Bone marrow (tissue), 2 donors: ENCODE results near the gene CAND2.

Experiments
- DNase-seq, 2 donors: peaks; one replicate each; lab custom pipeline; 2025; lab: John Stamatoyannopoulos, UW

The CAND2 gene

DNA sequence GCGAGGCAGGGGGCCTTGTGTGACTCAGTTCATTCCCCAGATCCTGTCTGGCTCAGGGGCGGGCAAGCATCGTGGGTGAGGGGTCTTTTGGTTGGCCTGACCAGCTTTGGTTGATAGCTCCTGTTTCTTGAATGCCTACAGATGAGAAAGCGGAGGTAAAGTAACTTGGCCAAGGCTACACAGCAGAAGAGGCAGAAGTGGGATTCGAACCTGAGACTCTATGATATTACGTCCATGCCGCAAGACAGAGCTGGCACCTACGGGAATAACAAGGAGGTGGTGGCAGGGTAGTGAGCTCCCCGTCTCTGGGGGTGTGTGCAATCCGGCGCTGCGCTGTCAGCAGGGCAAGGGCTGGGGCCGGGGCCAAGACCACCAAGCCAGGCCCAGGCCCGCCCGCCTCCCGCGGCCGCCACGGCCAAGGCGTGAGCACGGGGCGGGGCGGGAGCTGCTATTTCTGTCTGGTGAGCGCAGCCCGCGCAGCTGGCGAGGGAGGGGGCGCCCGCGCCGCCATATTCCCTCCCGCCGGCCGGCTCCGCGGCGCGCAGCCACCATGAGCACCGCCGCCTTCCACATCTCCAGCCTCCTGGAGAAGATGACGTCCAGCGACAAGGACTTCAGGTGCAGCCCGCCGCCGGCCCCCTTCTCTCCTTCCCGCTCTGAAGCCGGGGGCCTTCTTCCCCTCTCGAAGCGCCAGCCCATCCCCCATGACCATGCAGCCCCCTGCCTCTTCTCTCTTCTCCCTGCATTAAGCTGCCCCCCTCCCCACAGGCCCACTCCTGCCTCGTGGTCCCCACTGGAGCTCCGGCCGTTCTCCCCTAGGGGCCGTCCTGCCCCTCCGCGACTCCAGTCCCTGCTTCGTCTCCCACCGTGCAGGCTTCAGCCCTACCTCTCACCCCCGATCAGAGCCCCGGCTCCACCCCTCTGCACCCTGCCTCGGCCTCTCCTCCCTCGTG is at the start of gene CAND2:
CAND2 (plus strand) TSS at position 510 of the 953 bp plus-strand sequence; CDS start at position 551, 41 bp downstream.
- DNase-seq = no peak

- no peak for DNase-seq
Observed at GRCh38 chr3:12748477-12748876, 48.0 kb upstream of the CAND2 start.

DNA sequence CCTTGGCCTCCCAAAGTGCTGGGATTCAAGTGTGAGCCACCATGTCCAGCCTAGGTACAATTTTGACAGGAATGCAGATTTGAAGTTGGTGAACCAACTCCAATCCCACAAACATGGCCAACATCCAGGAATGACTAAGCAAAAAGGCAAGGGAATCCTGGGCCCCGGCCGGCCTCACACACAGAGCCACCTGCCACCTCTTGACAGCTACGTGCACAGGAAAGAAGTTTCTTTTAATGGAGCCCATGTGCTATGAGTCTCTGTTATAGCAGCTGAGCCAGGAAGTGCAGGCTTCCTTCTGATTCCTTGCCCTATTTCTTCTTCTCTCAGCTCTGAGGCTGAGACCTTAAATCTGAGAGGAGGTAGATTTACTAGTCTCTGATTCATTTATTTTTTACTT is 46.3 kb upstream of the CAND2 start:
- DNase-seq = no peak

- no peak for DNase-seq
Observed at GRCh38 chr3:12750658-12751071, 45.8 kb upstream of the CAND2 start.

GRCh38 chr3:12751571-12751970 is 44.9 kb upstream of the CAND2 start:
- DNase-seq = no peak

DNA sequence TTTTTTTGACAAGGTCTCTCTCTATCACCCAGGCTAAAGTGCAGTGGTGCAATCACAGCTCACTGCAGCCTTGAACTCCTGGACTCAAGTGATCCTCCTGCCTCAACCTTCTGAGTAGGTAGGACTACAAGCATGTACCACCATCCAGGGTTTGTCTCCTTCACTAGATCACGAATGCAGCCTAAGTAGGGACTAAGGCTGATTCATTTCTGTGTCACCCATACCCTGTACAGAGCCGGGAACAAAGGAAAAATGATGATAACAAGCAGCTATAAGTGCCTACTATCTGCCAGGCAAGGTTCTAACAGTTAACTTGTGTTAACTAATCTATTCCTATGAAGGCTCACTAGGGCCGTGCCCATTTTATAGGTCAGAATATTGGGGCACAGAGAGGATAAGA is 44.4 kb upstream of the CAND2 start:
- no peak for DNase-seq

- no peak for DNase-seq
Observed at GRCh38 chr3:12752809-12753208, 43.7 kb upstream of the CAND2 start.

GRCh38 chr3:12753275-12754028 is 43.0 kb upstream of the CAND2 start:
- no peak for DNase-seq

DNA sequence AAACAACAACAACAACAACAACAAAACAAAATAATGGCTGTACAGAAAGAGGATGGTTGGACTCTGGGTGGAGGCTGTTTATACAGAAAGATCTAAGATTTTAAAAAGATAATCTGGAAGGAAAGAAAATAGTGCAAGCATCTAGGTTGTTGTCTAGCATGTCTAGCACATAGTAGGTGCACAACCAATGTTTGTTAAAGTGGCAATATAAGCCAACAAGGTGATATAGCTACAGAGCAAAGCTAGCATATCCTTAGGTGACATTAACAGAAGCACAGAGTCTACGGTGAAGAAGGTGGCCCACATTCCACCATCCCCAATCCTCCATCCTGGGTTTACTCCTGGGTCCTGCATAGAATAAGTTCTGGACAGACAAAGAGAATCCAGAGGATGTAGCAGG is 42.2 kb upstream of the CAND2 start:
- DNase-seq = no peak

DNA sequence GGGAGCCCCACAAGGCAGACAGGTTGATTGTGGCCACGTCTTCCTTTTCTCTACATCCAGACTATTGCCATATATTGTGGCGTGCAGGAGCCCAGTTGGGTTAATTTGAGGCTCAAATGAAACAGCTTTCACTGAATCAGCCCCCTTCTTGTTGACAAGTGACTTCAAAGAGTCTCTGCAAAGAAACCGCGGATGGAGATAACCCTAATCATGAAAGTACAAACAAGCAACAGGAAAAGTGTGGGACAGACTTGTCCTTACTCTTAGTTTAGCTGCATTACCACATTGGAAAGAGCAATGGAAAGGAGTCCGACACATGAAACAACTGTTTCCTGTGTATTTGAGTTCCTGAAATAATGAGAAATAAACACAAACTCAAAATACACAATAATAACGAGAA is 40.7 kb upstream of the CAND2 start:
- no peak for DNase-seq

GRCh38 chr3:12756175-12756574 is 40.3 kb upstream of the CAND2 start:
- no peak for DNase-seq

- DNase-seq = no peak
Observed at GRCh38 chr3:12756635-12757034, 39.8 kb upstream of the CAND2 start.

DNA sequence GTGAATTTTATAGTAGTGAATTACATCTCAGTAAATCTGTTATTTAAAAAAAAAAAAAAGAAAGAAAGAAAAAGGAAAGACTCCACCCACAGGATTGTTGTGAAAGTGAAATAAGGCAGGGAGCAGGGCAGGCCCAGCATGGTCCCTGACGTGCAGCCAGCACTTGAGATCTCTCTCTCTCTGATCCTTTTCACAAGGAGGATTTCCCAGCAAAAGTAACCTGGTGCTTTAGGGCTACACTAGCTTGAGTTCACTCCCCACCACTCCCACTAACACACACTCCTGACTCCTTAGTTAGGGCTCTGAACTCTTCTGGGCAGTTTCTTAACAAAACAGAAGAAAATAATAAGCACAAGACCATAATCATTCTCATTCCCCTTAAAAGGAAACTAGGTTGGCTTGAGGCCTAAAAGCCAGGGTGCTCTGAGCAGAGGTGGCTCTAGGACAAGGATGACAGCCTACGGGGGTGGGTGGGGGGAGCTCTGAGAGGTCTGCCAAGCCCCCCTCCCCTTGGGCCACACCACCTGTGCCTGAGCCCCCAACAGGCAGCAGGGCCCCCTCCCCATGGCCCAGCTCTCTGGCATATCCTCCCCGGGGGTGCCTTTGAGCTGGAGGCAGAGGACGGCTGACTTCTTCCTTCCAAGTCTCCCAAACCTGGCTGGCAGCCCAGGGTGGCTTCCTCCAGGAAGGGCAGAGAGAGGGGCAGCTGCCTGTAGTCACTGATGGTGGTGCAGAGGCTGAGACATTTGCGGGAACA is 38.3 kb upstream of the CAND2 start:
- DNase-seq = no peak

GRCh38 chr3:12759097-12759679 is 37.3 kb upstream of the CAND2 start, which contains the start of gene TMEM40:
Gene TMEM40, minus strand, starts transcription at chr3:12759259. Its CDS starts 9,427 bp downstream, at chr3:12749832.
- no peak for DNase-seq

GRCh38 chr3:12759693-12760565 is 36.6 kb upstream of the CAND2 start:
- no peak for DNase-seq

DNA sequence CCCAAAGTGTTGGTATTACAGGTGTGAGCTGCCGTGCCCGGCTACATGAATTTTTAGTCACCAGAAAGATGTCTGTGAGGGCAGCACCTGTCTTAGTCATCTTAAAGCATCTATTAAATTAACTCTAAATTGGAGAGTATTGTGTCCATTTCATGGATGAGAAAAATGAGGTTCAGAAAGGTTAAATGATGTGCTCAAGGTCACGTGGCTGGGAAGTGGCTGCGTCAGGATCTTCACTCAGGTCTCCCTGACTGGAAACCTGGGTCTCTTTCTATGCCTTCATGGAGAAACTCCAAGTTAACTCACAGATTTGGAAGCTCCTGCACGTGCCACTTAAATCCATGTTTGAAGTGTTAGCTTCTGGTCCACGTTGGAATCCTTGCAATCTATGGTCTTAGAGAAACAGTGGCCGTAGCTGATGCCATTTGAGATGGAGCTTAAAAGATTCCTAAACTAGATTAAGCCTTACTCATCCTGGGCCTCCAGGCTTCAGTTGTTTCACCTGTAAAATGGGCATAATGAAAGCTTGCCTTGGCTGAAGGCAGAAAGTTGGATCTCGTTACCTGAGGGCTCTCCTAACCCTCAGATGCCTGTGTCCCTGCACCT is 32.2 kb upstream of the CAND2 start:
- no peak for DNase-seq

GRCh38 chr3:12766541-12766940 is 29.9 kb upstream of the CAND2 start:
- no peak for DNase-seq

DNA sequence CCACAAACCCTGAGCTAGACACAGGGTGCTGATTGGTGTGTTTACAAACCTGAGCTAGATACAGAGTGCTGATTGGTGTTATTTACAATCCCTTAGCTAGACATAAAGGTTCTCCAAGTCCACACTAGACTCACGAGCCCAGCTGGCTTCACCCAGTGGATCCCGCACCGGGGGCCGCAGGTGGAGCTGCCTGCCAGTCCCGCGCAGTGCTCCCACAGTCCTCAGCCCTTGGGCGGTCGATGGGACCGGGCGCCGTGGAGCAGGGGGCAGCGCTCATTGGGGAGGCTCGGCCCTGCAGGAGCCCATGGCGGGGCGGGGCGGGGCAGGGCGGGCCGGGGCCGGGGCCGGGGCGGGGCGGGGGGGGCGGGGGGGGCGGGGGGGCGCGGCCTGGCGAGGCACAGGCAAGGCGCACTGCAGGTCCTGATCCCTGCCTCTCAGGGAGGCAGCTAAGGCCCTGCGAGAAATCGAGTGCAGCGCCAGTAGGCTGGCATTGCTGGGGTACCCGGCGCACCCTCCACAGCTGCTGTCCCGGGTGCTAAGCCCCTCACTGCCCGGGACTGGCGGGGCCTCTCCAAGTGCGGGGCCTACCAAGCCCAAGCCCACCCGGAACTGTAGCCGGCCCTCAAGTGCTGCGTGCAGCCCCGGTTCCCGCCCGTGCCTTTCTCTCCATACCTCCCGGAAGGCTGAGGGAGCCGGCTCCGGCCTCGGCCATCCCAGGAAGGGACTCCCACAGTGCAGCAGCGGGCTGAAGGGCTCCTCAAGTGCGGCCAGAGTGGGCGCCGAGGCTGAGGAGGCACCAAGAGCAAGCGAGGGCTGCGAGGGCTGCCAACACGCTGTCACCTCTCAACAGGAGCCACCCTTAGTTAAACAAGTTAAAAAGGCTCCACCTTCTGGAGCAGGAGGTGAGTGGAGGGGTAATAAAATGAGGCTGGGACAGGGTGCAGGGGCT is 27.6 kb upstream of the CAND2 start:
- no peak for DNase-seq

- no peak for DNase-seq
Observed at GRCh38 chr3:12769761-12770160, 26.7 kb upstream of the CAND2 start.
